DMS 273 treated with DMSO at 0.1 percent for 48 hours (cell line): ENCODE measurements around the gene KRTAP5-2.

Source experiments
- DNase-seq: peaks from one replicate; lab custom pipeline; 2025; lab: John Stamatoyannopoulos, UW

Gene KRTAP5-2

DNA sequence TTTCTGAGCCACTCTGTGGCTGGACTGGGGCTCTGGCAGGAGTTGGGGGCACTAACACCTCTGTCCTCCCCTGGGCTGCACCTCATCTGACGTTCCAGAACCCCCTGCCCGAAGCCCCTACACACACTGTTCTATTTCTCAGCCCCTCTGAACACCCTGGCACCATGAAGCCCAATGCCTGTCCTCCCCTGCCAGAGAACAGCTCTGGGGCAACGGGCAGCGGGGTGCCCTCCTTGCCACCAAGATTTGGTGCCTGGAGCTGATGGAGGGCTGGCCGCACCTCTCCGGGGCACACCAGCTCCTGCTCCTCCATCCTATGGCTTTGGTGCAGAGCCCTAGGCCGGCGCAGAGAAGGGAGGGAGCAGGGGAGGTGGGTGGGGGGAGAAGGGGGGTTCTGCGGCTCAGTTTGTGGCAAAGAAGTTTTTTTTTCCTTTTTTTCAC lies 42.4 kb downstream of the KRTAP5-2 start:
- DNase-seq = no peak

DNA sequence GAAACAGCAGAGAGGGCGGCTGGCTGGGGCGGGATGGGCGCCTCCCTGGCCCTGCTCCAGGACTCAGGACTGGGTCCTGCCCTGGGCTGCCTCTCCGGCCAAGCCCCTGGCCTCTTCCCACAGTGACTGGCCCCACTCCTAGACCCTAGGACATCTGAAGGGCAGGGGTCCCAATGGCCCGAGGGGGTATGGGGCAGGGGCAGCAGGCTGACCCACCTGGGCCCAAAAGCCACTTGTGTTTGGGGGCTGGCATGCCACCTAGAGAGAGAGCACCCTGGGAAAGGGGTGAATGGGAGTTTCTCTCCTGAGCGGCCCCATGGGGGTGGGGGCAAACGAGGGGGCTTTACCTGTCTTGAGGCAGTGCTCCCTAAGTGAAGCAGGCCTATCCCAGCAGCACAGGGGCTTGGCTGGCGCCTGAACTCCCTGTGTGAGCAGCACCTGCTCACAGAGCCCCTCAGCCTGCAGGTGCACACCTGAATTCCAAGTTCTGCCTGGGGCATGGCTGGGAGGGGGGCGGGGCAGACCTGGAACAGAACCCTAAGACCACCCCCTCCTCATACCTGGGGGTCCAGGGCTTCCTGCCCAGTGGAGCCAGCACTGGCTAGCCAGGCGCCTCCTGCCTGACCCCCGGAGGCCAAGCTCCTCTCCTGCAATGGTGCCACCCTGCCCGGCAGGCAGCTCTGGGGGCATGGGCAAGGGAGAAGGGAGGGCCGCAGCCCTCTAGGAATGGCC lies 42.9 kb downstream of the KRTAP5-2 start:
- no peak for DNase-seq

DNA sequence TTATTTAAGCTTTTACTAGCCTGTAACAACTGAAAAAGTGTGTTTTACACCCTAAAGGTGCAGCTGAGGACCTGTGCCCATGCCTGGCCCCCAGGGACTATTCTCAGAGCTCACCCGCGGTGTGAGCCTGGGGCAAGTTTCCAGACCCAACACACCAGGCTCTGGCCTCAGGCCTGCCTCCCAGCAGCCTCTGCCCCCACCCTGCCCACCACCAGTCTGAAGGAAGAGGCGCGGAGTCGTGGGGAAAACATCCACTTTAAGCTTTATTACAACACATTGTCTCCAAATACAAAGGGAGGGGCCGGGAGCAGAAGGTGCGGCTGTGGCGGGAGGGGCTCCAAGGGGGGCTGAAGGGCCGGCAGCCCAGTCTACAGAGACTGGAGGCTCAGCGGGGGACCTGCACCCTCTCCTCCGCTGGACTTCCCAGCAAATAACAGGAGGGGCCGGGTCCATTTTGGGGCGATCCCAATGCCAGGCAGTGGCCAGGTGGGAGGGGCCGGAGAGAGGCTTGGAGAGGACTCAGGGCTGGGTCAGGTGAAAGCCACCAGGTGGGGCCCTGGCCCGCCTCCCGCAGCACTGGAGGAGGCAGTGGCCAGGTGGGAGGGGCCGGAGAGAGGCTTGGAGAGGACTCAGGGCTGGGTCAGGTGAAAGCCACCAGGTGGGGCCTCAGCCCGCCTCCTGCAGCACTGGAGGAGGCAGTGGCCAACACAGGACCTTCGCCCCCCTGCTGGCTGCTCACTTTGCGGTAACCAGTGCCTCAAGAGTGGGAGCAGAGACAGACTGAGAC lies 44.1 kb downstream of the KRTAP5-2 start:
- no peak for DNase-seq

DNA sequence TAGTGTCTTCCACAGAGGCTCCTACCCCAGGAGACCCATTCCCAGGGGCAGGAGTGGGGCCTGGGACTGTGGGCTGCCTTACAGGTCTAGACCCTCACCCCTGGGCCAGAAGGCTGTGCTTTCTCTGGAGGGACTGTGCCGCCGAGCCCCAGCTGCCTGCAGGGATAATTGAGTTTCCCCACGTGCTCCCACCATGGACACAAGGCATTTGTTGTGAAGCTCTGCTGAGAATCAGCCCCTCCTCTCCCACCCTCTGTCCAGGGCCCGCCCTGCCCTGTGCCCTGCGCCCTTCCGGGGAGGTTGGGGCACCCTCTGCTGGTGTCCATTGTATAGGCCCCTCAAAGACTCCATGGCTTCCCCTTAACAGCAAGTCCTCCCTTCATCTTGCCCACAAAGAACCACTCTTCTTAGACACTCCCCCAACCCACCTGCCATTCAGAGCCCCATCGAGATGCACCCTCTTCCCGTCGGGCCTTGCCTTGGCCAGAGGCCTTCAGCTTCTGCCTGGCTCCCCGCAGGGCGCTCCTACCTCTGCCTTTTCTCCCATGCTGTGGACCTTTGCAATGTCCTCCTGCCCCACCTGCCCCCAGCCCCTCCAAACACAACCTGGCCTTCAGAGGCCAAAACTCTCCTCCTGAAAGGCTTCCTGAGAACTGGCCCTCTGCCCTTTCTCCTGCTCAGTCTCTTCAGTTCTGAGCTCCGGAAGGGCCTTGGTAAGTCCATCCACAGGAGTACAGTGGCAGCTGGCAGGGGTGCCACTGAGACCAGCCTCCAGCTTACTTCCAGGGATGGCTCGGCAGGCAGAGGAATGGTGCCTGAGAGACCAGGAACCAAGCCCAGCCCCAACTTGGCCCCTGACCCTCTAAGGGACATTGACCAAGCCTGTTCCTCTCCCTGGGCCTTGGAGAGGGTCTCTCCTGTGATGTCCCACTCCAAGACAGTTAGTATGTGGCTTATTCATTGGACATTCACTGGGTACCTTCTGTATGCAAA lies 48.5 kb downstream of the KRTAP5-2 start:
- no peak for DNase-seq

DNA sequence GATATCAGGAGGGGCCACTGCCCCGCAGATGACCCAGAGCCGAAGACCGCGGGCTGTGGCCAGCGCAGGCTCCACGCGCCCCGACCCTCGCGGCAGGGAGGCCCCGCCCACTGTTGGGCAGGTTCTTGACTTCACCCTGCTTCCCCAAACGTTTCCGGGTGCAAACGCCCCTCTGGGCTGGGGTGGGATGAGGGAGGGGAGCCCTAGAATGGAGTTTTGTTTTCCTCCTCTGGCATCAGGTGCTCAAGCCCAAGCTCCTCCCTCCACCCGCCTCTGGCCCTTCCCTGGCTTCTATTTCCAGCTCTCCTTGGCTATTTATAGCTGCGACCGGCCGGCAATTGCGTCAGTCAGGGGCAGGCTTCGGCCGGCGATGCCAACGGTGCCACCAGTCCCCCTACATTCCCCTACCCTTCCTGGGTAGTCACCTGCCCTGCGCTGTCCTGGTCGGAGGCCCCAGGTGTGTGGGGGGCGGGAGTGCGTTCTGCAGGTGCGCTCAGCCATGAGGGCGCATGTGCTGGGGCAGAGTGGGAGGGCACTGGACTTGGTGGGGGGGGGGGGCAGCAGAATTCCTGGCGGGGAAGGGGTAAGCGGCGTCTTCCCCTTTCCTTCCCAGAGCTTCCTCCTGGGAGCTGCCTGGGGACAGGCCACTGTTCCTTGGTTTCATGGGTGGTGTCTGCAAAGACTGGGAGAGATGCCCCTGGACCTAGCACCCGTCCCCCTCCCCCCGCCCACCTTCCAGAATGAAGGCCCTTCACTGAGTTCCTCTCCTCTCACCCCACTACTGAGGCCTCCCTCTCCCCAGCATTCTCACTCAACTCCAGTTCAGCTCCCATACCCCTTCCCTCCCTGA lies 49.6 kb downstream of the KRTAP5-2 start:
- no peak for DNase-seq

DNA sequence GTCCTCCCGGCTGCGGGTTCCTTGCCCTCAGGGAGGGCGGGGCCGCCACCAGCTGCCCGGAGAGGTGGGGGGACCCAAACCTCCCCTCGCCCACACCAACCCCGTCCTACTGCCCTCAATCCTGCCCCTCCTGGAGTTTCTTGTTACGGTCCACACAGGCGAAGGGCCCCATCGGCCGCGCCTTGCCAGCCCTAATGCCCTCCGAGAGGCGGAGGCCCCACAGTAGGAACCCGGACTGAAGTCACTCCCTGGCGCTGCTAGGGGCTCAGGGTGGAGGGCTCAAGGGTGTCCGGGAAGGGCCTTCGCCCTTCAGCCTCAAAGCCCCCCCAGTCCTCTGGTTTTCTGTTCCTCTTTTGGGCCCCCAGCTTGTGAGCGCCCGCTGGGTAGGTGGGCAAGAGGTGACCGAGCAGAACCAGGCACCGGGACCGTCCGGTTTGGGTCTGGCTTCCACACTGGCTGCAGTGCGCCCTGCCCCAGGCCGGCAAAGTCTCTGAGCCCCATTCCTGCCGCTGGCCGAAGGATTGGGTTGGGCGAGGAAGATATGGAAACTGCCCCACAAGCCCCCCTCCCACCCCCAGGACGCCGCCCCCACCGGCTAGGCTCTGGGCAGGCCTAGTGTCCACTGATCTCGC lies 50.5 kb downstream of the KRTAP5-2 start:
- DNase-seq = no peak
